NB4 (cell line): ENCODE results near the gene HOMER2.

Source experiments
- DNase-seq: peaks from one replicate; pipeline ENCODE4 v3.0.0; 2010; ENCODE audit warnings: low read depth
- H3K4me3 ChIP-seq: one replicate; pipeline ENCODE4 v1.5.1; 2011; ENCODE audit warnings: mild to moderate bottlenecking, low read depth, low read length, moderate library complexity
- MAX ChIP-seq: IDR thresholded peaks from 2 replicates; pipeline ENCODE4 v1.6.1; 2011; ENCODE audit warnings: low read depth, low read length
- MYC ChIP-seq: IDR thresholded peaks from 2 replicates; pipeline ENCODE4 v1.6.1; 2011; ENCODE audit warnings: low read depth, low read length
- POLR2A ChIP-seq: IDR thresholded peaks from 2 replicates; pipeline ENCODE4 v1.6.1; 2011; ENCODE audit warnings: mild to moderate bottlenecking; ENCODE audit not compliant: insufficient read length; ENCODE audit errors: extremely low read depth
- TF ChIP-seq, protein P1 (sequence below): IDR thresholded peaks from one replicate; pipeline ENCODE4 v1.5.1; 2012; ENCODE audit warnings: low read depth, low read length

Gene HOMER2

GRCh38 chr15:82918607-82919230 lies 33.8 kb downstream of the HOMER2 start:
- no peak for DNase-seq
- no peak for TF ChIP-seq MYC
- no peak for TF ChIP-seq POLR2A
- TF ChIP-seq, protein P1, sequence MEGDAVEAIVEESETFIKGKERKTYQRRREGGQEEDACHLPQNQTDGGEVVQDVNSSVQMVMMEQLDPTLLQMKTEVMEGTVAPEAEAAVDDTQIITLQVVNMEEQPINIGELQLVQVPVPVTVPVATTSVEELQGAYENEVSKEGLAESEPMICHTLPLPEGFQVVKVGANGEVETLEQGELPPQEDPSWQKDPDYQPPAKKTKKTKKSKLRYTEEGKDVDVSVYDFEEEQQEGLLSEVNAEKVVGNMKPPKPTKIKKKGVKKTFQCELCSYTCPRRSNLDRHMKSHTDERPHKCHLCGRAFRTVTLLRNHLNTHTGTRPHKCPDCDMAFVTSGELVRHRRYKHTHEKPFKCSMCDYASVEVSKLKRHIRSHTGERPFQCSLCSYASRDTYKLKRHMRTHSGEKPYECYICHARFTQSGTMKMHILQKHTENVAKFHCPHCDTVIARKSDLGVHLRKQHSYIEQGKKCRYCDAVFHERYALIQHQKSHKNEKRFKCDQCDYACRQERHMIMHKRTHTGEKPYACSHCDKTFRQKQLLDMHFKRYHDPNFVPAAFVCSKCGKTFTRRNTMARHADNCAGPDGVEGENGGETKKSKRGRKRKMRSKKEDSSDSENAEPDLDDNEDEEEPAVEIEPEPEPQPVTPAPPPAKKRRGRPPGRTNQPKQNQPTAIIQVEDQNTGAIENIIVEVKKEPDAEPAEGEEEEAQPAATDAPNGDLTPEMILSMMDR: no peak
- no peak for TF ChIP-seq MAX
- H3K4me3 ChIP-seq: no peak overlapping the region

GRCh38 chr15:82918162-82918561 lies 34.4 kb downstream of the HOMER2 start:
- no peak for DNase-seq
- TF ChIP-seq MAX: no peak
- TF ChIP-seq, protein P1: no peak
- no peak for TF ChIP-seq MYC
- TF ChIP-seq POLR2A: no peak
- H3K4me3 ChIP-seq: no peak overlapping the region

GRCh38 chr15:82917249-82917648 lies 35.3 kb downstream of the HOMER2 start:
- no peak overlapping the region for H3K4me3 ChIP-seq
- no peak for TF ChIP-seq MAX
- no peak for TF ChIP-seq POLR2A
- DNase-seq: no peak

GRCh38 chr15:82916161-82916952 lies 36.2 kb downstream of the HOMER2 start:
- H3K4me3 ChIP-seq: no peak overlapping the region
- DNase-seq: no peak
- TF ChIP-seq, protein P1: no peak
- no peak for TF ChIP-seq MYC
- TF ChIP-seq POLR2A: no peak
- TF ChIP-seq MAX: no peak

DNA sequence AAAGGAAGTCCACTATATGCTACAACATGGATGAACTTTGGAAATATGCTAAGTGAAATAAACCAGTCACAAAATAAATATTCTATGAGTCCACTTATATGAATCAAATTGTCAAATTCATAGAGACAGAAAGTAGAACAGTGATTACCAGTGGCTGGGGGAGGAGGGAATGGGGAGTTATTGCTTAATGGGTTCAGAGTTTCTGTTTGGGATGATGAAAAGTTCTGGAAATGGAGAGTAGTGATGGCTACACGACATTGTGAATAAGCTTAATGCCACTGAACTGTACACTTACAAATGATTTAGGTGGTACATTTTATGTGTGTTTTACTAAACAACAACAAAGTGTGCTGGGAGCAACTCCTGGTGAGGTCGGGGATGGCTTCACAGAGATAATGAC lies 38.1 kb downstream of the HOMER2 start:
- DNase-seq: no peak
- TF ChIP-seq MYC (no peak), POLR2A (no peak), MAX (no peak)
- TF ChIP-seq, protein P1: no peak
- no peak overlapping the region for H3K4me3 ChIP-seq

GRCh38 chr15:82911458-82911857 lies 41.1 kb downstream of the HOMER2 start:
- DNase-seq: no peak
- TF ChIP-seq, protein P1: no peak
- TF ChIP-seq MYC (no peak), POLR2A (no peak), MAX (no peak)
- H3K4me3 ChIP-seq: no peak overlapping the region
